ENCODE results near the gene PRKCA. TPM values are rescaled to one million over a fixed set of nuclear protein-coding genes. Genes with fewer than 3 reads are reported as not detected.

PRKCA gene
- total and polyA plus RNA-seq, 2 of the 13 experiments (the other 11 are each of a cell fraction or from before 2014, with no cell fraction given) = 18.5 to 21.5 TPM

GRCh38 chr17:66574123-66574522, 271.7 kb downstream of the PRKCA start:
- 98% methylated on average over 4 of the region's 4 CpGs for WGBS (ENCODE audit: low lambda C conversion rate)
- Histone ChIP-seq H3K27me3 (ENCODE audit: control insufficient read depth in 1 of 2, insufficient read depth in 2 of 2, low read length in 2 of 2) (no peaks in the 10 kb centered on the region), H3K4me1 (ENCODE audit: insufficient read depth, low read length) (peaks cover 5% of the 10 kb centered on the region), H3K9ac (ENCODE audit: insufficient read depth, low read depth, low read length) (no peak overlapping the region), H3K79me2 (ENCODE audit: insufficient read depth, low read length) (peaks cover 3% of the 10 kb centered on the region), H4K20me1 (ENCODE audit: insufficient read depth, low read length) (no peaks in the 10 kb centered on the region), H3K4me2 (ENCODE audit: low read depth, low read length) (no peak overlapping the region), H3K36me3 (replicated peaks in 1 of 2; ENCODE audit: control insufficient read depth in 1 of 2, insufficient read depth in 2 of 2, low read length in 2 of 2) (no peaks in the 10 kb centered on the region; a peak in 2 of 5 replicates), H3K4me3 (replicated peaks in 1 of 3; ENCODE audit: insufficient read depth in 1 of 3, low read depth in 2 of 3, low read length in 3 of 3) (no peak overlapping the region), H2AFZ (ENCODE audit: low read length) (no peak overlapping the region), H3K27ac (ENCODE audit: extremely low read length, insufficient read depth, low read length) (no peak overlapping the region), H3K9me3 (ENCODE audit: low read length) (no peaks in the 10 kb centered on the region)
- FAIRE-seq (no peak), DNase-seq (ENCODE audit: low spot score) (no peak), ATAC-seq (no peak)
- no peak for TF ChIP-seq ARNT2 (CRISPR knock-in tag; IDR thresholded peaks at IDR 0.05; ENCODE audit: low read depth)
- no peak for TF ChIP-seq ZIK1 (CRISPR knock-in tag; IDR thresholded peaks at IDR 0.05; ENCODE audit: borderline replicate concordance, low read depth)
- intact Hi-C loops (cut with micrococcal nuclease; ENCODE audit: unreplicated experiment) = no loop called here
- no TSS peak for BruUV-seq (replicated peaks)
- in situ Hi-C loops (cut with HindIII; ENCODE audit: extremely low pct_ligation_motif_present, low pct_unique_long_range_greater_than_20kb) = no loop called here
- CTCF ChIA-PET (ENCODE audit: low intra/inter-chr PET ratio, low total read pairs) = no interaction called here
- POLR2A ChIA-PET = no interaction called here

GRCh38 chr17:66576473-66576872, 274.1 kb downstream of the PRKCA start:
- Histone ChIP-seq H3K79me2 (ENCODE audit: insufficient read depth, low read length) (peaks cover 3% of the 10 kb centered on the region), H3K4me2 (ENCODE audit: low read depth, low read length) (no peak overlapping the region), H3K9ac (ENCODE audit: insufficient read depth, low read depth, low read length) (no peak overlapping the region), H3K36me3 (replicated peaks in 1 of 2; ENCODE audit: control insufficient read depth in 1 of 2, insufficient read depth in 2 of 2, low read length in 2 of 2) (no peaks in the 10 kb centered on the region; a peak in 2 of 5 replicates), H2AFZ (ENCODE audit: low read length) (no peak overlapping the region), H3K4me3 (replicated peaks in 1 of 3; ENCODE audit: insufficient read depth in 1 of 3, low read depth in 2 of 3, low read length in 3 of 3) (no peak overlapping the region), H3K27ac (ENCODE audit: extremely low read length, insufficient read depth, low read length) (no peak overlapping the region), H3K9me3 (ENCODE audit: low read length) (no peaks in the 10 kb centered on the region), H3K27me3 (ENCODE audit: control insufficient read depth in 1 of 2, insufficient read depth in 2 of 2, low read length in 2 of 2) (no peaks in the 10 kb centered on the region), H4K20me1 (ENCODE audit: insufficient read depth, low read length) (no peaks in the 10 kb centered on the region), H3K4me1 (ENCODE audit: insufficient read depth, low read length) (peaks cover 22% of the 10 kb centered on the region)
- BruUV-seq (replicated peaks) = no TSS peak
- in situ Hi-C loops (cut with HindIII; ENCODE audit: extremely low pct_ligation_motif_present, low pct_unique_long_range_greater_than_20kb) = no loop called here
- intact Hi-C loops (cut with micrococcal nuclease; ENCODE audit: unreplicated experiment) = no loop called here
- DNase-seq (ENCODE audit: low spot score) (no peak), FAIRE-seq (no peak), ATAC-seq (no peak)
- POLR2A ChIA-PET = no interaction called here
- TF ChIP-seq JDP2 (CRISPR knock-in tag; IDR thresholded peaks at IDR 0.05; ENCODE audit: borderline replicate concordance) (no peak), NFKBIZ (CRISPR knock-in tag; IDR thresholded peaks at IDR 0.05) (no peak), HDAC6 (IDR thresholded peaks at IDR 0.05; ENCODE audit: low read depth, low read length) (no peak), SMAD3 (CRISPR knock-in tag; IDR thresholded peaks at IDR 0.05) (no peak), HMG20B (CRISPR knock-in tag; conservative IDR thresholded peaks at IDR 0.05) (no peak), CREBL2 (CRISPR knock-in tag; IDR thresholded peaks at IDR 0.05; ENCODE audit: borderline replicate concordance) (no peak), ZNF260 (CRISPR knock-in tag; IDR thresholded peaks at IDR 0.05; ENCODE audit: borderline replicate concordance, low read depth) (no peak), ZBTB3 (CRISPR knock-in tag; IDR thresholded peaks at IDR 0.05; ENCODE audit: borderline replicate concordance, low read depth) (no peak), KDM6A (CRISPR knock-in tag; IDR thresholded peaks at IDR 0.05; ENCODE audit: low read depth) (no peak), ZBTB38 (CRISPR knock-in tag; IDR thresholded peaks at IDR 0.05) (no peak), MTA1 (CRISPR knock-in tag; IDR thresholded peaks at IDR 0.05; ENCODE audit: borderline replicate concordance) (no peak), SMARCE1 (IDR thresholded peaks at IDR 0.05; ENCODE audit: borderline replicate concordance) (no peak), GATAD2A (CRISPR knock-in tag; IDR thresholded peaks at IDR 0.05) (no peak), ZNF232 (CRISPR knock-in tag; IDR thresholded peaks at IDR 0.05; ENCODE audit: borderline replicate concordance) (no peak), NFIB (CRISPR knock-in tag; IDR thresholded peaks at IDR 0.05; ENCODE audit: borderline replicate concordance) (no peak)
- WGBS (ENCODE audit: low lambda C conversion rate) = 97% methylated on average over 6 of the region's 6 CpGs
- CTCF ChIA-PET (ENCODE audit: low intra/inter-chr PET ratio, low total read pairs) = no interaction called here

Measured in HepG2 (cell line).